ENCODE data around the gene ARHGAP28.

ARHGAP28 gene

GRCh38 chr18:6879508-6880195, 150.1 kb downstream of the ARHGAP28 start:
- H3K4me1 ChIP-seq (ENCODE audit: control insufficient read depth, insufficient read depth, low read length, poor library complexity, severe bottlenecking), result peaks cover 6% of the 10 kb centered on the region
- WGBS, 2 experiments (ENCODE audit: insufficient coverage in 2 of 2), result 74 to 81% methylated on average over 12 to 14 of the region's 14 CpGs
- peaks cover 11% of the 10 kb centered on the region for H3K36me3 ChIP-seq (ENCODE audit: control insufficient read depth, insufficient read depth, low read length)
- no peak overlapping the region for H3K4me3 ChIP-seq (ENCODE audit: extremely low read depth, insufficient read depth, low read length, poor library complexity, severe bottlenecking)
- H3K27ac ChIP-seq (ENCODE audit: low read depth, low read length, severe bottlenecking), result no peak overlapping the region
- no peaks in the 10 kb centered on the region for H3K9me3 ChIP-seq (ENCODE audit: control insufficient read depth, low read length)

- WGBS, 2 experiments (ENCODE audit: insufficient coverage in 2 of 2), result 85 to 95% methylated on average over 6 of the region's 6 CpGs
- Histone ChIP-seq H3K27ac (ENCODE audit: low read depth, low read length, severe bottlenecking) (no peak overlapping the region), H3K4me1 (ENCODE audit: control insufficient read depth, insufficient read depth, low read length, poor library complexity, severe bottlenecking) (peaks cover 6% of the 10 kb centered on the region), H3K36me3 (ENCODE audit: control insufficient read depth, insufficient read depth, low read length) (peaks cover 11% of the 10 kb centered on the region), H3K9me3 (ENCODE audit: control insufficient read depth, low read length) (no peaks in the 10 kb centered on the region), H3K4me3 (ENCODE audit: extremely low read depth, insufficient read depth, low read length, poor library complexity, severe bottlenecking) (no peak overlapping the region)
Observed at GRCh38 chr18:6881034-6881820, 151.7 kb downstream of the ARHGAP28 start.

GRCh38 chr18:6882401-6882800, 152.9 kb downstream of the ARHGAP28 start:
- H3K36me3 ChIP-seq (ENCODE audit: control insufficient read depth, insufficient read depth, low read length), result peaks cover 8% of the 10 kb centered on the region
- H3K4me3 ChIP-seq (ENCODE audit: extremely low read depth, insufficient read depth, low read length, poor library complexity, severe bottlenecking), result no peak overlapping the region
- no peak overlapping the region for H3K27ac ChIP-seq (ENCODE audit: low read depth, low read length, severe bottlenecking)
- H3K4me1 ChIP-seq (ENCODE audit: control insufficient read depth, insufficient read depth, low read length, poor library complexity, severe bottlenecking), result peaks cover 6% of the 10 kb centered on the region
- H3K9me3 ChIP-seq (ENCODE audit: control insufficient read depth, low read length), result no peaks in the 10 kb centered on the region
- 80% methylated on average over 1 of the region's 2 CpGs; no CpG with 5 or more reads in 1 of the 2 experiments for WGBS, 2 experiments (ENCODE audit: insufficient coverage in 2 of 2)

- no peak overlapping the region for H3K27ac ChIP-seq (ENCODE audit: low read depth, low read length, severe bottlenecking)
- H3K36me3 ChIP-seq (ENCODE audit: control insufficient read depth, insufficient read depth, low read length), result peaks cover 5% of the 10 kb centered on the region
- H3K4me1 ChIP-seq (ENCODE audit: control insufficient read depth, insufficient read depth, low read length, poor library complexity, severe bottlenecking), result no peaks in the 10 kb centered on the region
- no peaks in the 10 kb centered on the region for H3K9me3 ChIP-seq (ENCODE audit: control insufficient read depth, low read length)
- no peak overlapping the region for H3K4me3 ChIP-seq (ENCODE audit: extremely low read depth, insufficient read depth, low read length, poor library complexity, severe bottlenecking)
- WGBS, 2 experiments (ENCODE audit: insufficient coverage in 2 of 2), result 94 to 100% methylated on average over 5 to 6 of the region's 8 CpGs
Observed at GRCh38 chr18:6885006-6885481, 155.5 kb downstream of the ARHGAP28 start.

GRCh38 chr18:6885992-6886796, 156.7 kb downstream of the ARHGAP28 start:
- peaks cover 5% of the 10 kb centered on the region for H3K36me3 ChIP-seq (ENCODE audit: control insufficient read depth, insufficient read depth, low read length)
- no peak overlapping the region for H3K27ac ChIP-seq (ENCODE audit: low read depth, low read length, severe bottlenecking)
- H3K4me1 ChIP-seq (ENCODE audit: control insufficient read depth, insufficient read depth, low read length, poor library complexity, severe bottlenecking), result no peaks in the 10 kb centered on the region
- H3K4me3 ChIP-seq (ENCODE audit: extremely low read depth, insufficient read depth, low read length, poor library complexity, severe bottlenecking), result no peak overlapping the region
- 50 to 58% methylated on average over 2 of the region's 4 CpGs for WGBS, 2 experiments (ENCODE audit: insufficient coverage in 2 of 2)
- H3K9me3 ChIP-seq (ENCODE audit: control insufficient read depth, low read length), result no peaks in the 10 kb centered on the region

- H3K36me3 ChIP-seq (ENCODE audit: control insufficient read depth, insufficient read depth, low read length), result peaks cover 5% of the 10 kb centered on the region
- no peak overlapping the region for H3K27ac ChIP-seq (ENCODE audit: low read depth, low read length, severe bottlenecking)
- no peaks in the 10 kb centered on the region for H3K4me1 ChIP-seq (ENCODE audit: control insufficient read depth, insufficient read depth, low read length, poor library complexity, severe bottlenecking)
- 84 to 92% methylated on average over 4 to 6 of the region's 6 CpGs for WGBS, 2 experiments (ENCODE audit: insufficient coverage in 2 of 2)
- no peak overlapping the region for H3K4me3 ChIP-seq (ENCODE audit: extremely low read depth, insufficient read depth, low read length, poor library complexity, severe bottlenecking)
- no peaks in the 10 kb centered on the region for H3K9me3 ChIP-seq (ENCODE audit: control insufficient read depth, low read length)
Observed at GRCh38 chr18:6886797-6887330, 157.3 kb downstream of the ARHGAP28 start.

GRCh38 chr18:6891788-6892187, 162.3 kb downstream of the ARHGAP28 start:
- Histone ChIP-seq H3K4me3 (ENCODE audit: extremely low read depth, insufficient read depth, low read length, poor library complexity, severe bottlenecking) (no peak overlapping the region), H3K9me3 (ENCODE audit: control insufficient read depth, low read length) (no peaks in the 10 kb centered on the region), H3K27ac (ENCODE audit: low read depth, low read length, severe bottlenecking) (no peak overlapping the region), H3K4me1 (ENCODE audit: control insufficient read depth, insufficient read depth, low read length, poor library complexity, severe bottlenecking) (no peaks in the 10 kb centered on the region), H3K36me3 (ENCODE audit: control insufficient read depth, insufficient read depth, low read length) (peaks cover 12% of the 10 kb centered on the region)
- WGBS, 2 experiments (ENCODE audit: insufficient coverage in 2 of 2), result 90 to 93% methylated on average over 3 of the region's 3 CpGs

GRCh38 chr18:6901286-6901926, 171.9 kb downstream of the ARHGAP28 start:
- H3K27ac ChIP-seq (ENCODE audit: low read depth, low read length, severe bottlenecking), result no peak overlapping the region
- no peak overlapping the region for H3K4me3 ChIP-seq (ENCODE audit: extremely low read depth, insufficient read depth, low read length, poor library complexity, severe bottlenecking)
- no peaks in the 10 kb centered on the region for H3K4me1 ChIP-seq (ENCODE audit: control insufficient read depth, insufficient read depth, low read length, poor library complexity, severe bottlenecking)
- WGBS, 2 experiments (ENCODE audit: insufficient coverage in 2 of 2), result 78 to 100% methylated on average over 1 of the region's 3 CpGs
- H3K36me3 ChIP-seq (ENCODE audit: control insufficient read depth, insufficient read depth, low read length), result peaks cover 26% of the 10 kb centered on the region
- H3K9me3 ChIP-seq (ENCODE audit: control insufficient read depth, low read length), result peaks cover 5% of the 10 kb centered on the region

GRCh38 chr18:6917072-6917471, 187.6 kb downstream of the ARHGAP28 start:
- H3K4me3 ChIP-seq (ENCODE audit: extremely low read depth, insufficient read depth, low read length, poor library complexity, severe bottlenecking), result no peak overlapping the region
- H3K9me3 ChIP-seq (ENCODE audit: control insufficient read depth, low read length), result no peaks in the 10 kb centered on the region
- H3K27ac ChIP-seq (ENCODE audit: low read depth, low read length, severe bottlenecking), result no peak overlapping the region
- WGBS, 2 experiments (ENCODE audit: insufficient coverage in 2 of 2), result 94 to 100% methylated on average over 1 to 2 of the region's 3 CpGs
- H3K4me1 ChIP-seq (ENCODE audit: control insufficient read depth, insufficient read depth, low read length, poor library complexity, severe bottlenecking), result no peaks in the 10 kb centered on the region
- no peaks in the 10 kb centered on the region for H3K36me3 ChIP-seq (ENCODE audit: control insufficient read depth, insufficient read depth, low read length)

Data from mesodermal cell (in vitro differentiated cells).